Astrocyte of the hippocampus (primary cell): ENCODE measurements around the gene NDRG2.
"Not testable (repeated sequence)": the region's sequence is repeated elsewhere in the genome, so short reads cannot be mapped to it uniquely, and the experiment has no call there.

Experiments
- DNase-seq: peaks from one replicate; pipeline ENCODE4 v3.0.0; 2011; ENCODE audit warnings: low read depth, low spot score

NDRG2 gene

GRCh38 chr14:21014761-21015190 is 10.1 kb downstream of the NDRG2 start:
- DNase-seq, result peak; percentile 91

GRCh38 chr14:21011136-21011535 is 13.7 kb downstream of the NDRG2 start:
- DNase-seq, result no peak

- not testable (repeated sequence) for DNase-seq
Measured at GRCh38 chr14:21009721-21010120, 15.1 kb downstream of the NDRG2 start.

- DNase-seq, result no peak
Measured at GRCh38 chr14:21003788-21004346, 21.0 kb downstream of the NDRG2 start.

- no peak for DNase-seq
Measured at GRCh38 chr14:21001218-21001617, 23.6 kb downstream of the NDRG2 start.

GRCh38 chr14:20999591-20999990 is 25.3 kb downstream of the NDRG2 start:
- no peak for DNase-seq

GRCh38 chr14:20998674-20999366 is 26.0 kb downstream of the NDRG2 start, which contains the start of gene SLC39A2:
Gene SLC39A2 (plus strand): TSS chr14:20999293. CDS start chr14:20999447, 154 bp downstream.
- DNase-seq, result peak; percentile 39

GRCh38 chr14:20998139-20998538 is 26.7 kb downstream of the NDRG2 start:
- no peak for DNase-seq

GRCh38 chr14:20997564-20997963 is 27.3 kb downstream of the NDRG2 start:
- DNase-seq, result no peak

GRCh38 chr14:20997115-20997514 is 27.7 kb downstream of the NDRG2 start:
- no peak for DNase-seq

GRCh38 chr14:20996521-20996920 is 28.3 kb downstream of the NDRG2 start:
- DNase-seq, result no peak

GRCh38 chr14:20989787-20990600 is 34.9 kb downstream of the NDRG2 start, which contains the start of gene METTL17:
Gene METTL17 (plus strand): TSS chr14:20989980. CDS start chr14:20990003, 23 bp downstream.
- DNase-seq, result peak; percentile 97

- no peak for DNase-seq
Measured at GRCh38 chr14:20989471-20989786, 35.4 kb downstream of the NDRG2 start.

- peak; percentile 10 for DNase-seq
Measured at GRCh38 chr14:20988717-20989470, 36.0 kb downstream of the NDRG2 start.

- DNase-seq, result peak; percentile 92
Measured at GRCh38 chr14:20986811-20987210, 38.0 kb downstream of the NDRG2 start.

GRCh38 chr14:20985650-20986049 is 39.2 kb downstream of the NDRG2 start:
- DNase-seq, result not testable (repeated sequence)

GRCh38 chr14:20982646-20983369 is 42.1 kb downstream of the NDRG2 start:
- DNase-seq, result no peak

- DNase-seq, result no peak
Measured at GRCh38 chr14:20980906-20981305, 44.0 kb downstream of the NDRG2 start.

- no peak for DNase-seq
Measured at GRCh38 chr14:20978687-20979086, 46.2 kb downstream of the NDRG2 start.

- DNase-seq, result no peak
Measured at GRCh38 chr14:20976291-20976690, 48.6 kb downstream of the NDRG2 start.

GRCh38 chr14:20973501-20973900 is 51.4 kb downstream of the NDRG2 start:
- no peak for DNase-seq
